HepG2 (cell line): Measurements from ENCODE around the gene JPH2.

Experiments used
- ATF2 ChIP-seq: sonication (generic); formaldehyde crosslinking; IDR thresholded peaks from 2 replicates; pipeline ENCODE4 v1.4.0; 2020; ENCODE audit warnings: missing genetic modification reagents
- EZH2 ChIP-seq: conservative IDR thresholded peaks from 2 replicates; pipeline ENCODE4 v1.6.1; 2012; ENCODE audit warnings: mild to moderate bottlenecking, low read depth, low read length, moderate library complexity
- MYNN ChIP-seq: sonication (generic); formaldehyde crosslinking; IDR thresholded peaks from 2 replicates; pipeline ENCODE4 v1.4.0; 2020; ENCODE audit warnings: mild to moderate bottlenecking, low read depth, missing genetic modification reagents
- SKI ChIP-seq: fragments of 450-650 bp; IDR thresholded peaks from one replicate; pipeline ENCODE4 v1.6.1; 2018; ENCODE audit warnings: mild to moderate bottlenecking; ENCODE audit not compliant: partially characterized antibody
- ZBED4 ChIP-seq: sonication (generic); formaldehyde crosslinking; IDR thresholded peaks from 2 replicates; pipeline ENCODE4 v1.4.0; 2020; ENCODE audit warnings: missing genetic modification reagents, borderline replicate concordance

- TF ChIP-seq ZBED4 (CRISPR knock-in tag) (no peak), ATF2 (CRISPR knock-in tag) (no peak), MYNN (CRISPR knock-in tag) (no peak), SKI (no peak), EZH2 (no peak)
These were observed 29.9 kb downstream of the JPH2 start for GRCh38 chr20:44157061-44157460.
